SK-N-SH (cell line): ENCODE measurements around the gene UNC5B. TPM values are rescaled to one million over a fixed set of nuclear protein-coding genes. Genes with fewer than 3 reads are reported as not detected.

Experiments
- CTCF ChIA-PET: fragments of 300-600, 350-600 bp; formaldehyde crosslinking; extraction: SDS; loops from one replicate; lab custom pipeline; 2021; lab: Yijun Ruan, JAX
- POLR2A ChIA-PET: fragments of 350-600 bp; sonication (Branson Sonifier 250); formaldehyde crosslinking; extraction: SDS; loops from one replicate; lab custom pipeline; 2020; ENCODE audit warnings: antibody characterized with exemption, inconsistent platforms; lab: Yijun Ruan, JAX
- DNase-seq: peaks from one replicate; pipeline ENCODE4 v3.0.0; 2012
- H2AFZ ChIP-seq: fragments of 200-600 bp; sonication (generic); 2 replicates; pipeline ENCODE4 v1.8.1; 2016; ENCODE audit warnings: antibody characterized with exemption, mild to moderate bottlenecking, low read depth
- H3F3A ChIP-seq: fragments of 200-600 bp; sonication (generic); replicated peaks from 2 replicates; pipeline ENCODE3; 2016; ENCODE audit warnings: antibody characterized with exemption, mild to moderate bottlenecking; ENCODE audit not compliant: insufficient read depth
- H3K27ac ChIP-seq, 2 experiments: fragments of 200-500 bp in 1 of 2; fragments of 200-600 bp in 1 of 2; sonication (Bioruptor generic) in 1 of 2; sonication (generic), shearing (Covaris generic) in 1 of 2; 2 replicates each; pipeline versions ENCODE4 v1.5.1 to v1.6.1; 2014 to 2016; ENCODE audit warnings: low read depth in 2 of 2, inconsistent platforms in 1 of 2, low read length in 1 of 2, mild to moderate bottlenecking in 1 of 2, mixed read lengths in 1 of 2
- H3K27me3 ChIP-seq: fragments of 200-600 bp; sonication (generic), shearing (Covaris generic); 2 replicates; pipeline ENCODE4 v1.6.1; 2016; ENCODE audit warnings: mixed run types; ENCODE audit not compliant: insufficient read depth
- H3K36me3 ChIP-seq, 2 experiments: fragments of 200-500 bp in 1 of 2; fragments of 200-600 bp in 1 of 2; sonication (Bioruptor generic) in 1 of 2; sonication (generic) in 1 of 2; replicated peaks in 1 of 2; 2 replicates each; pipeline versions ENCODE3 to v1.5.1; 2014 to 2016; ENCODE audit warnings: low read length in 1 of 2, mild to moderate bottlenecking in 1 of 2; ENCODE audit not compliant: insufficient read depth in 2 of 2, control insufficient read depth in 1 of 2
- H3K4me1 ChIP-seq, 2 experiments: fragments of 200-500 bp in 1 of 2; fragments of 200-600 bp in 1 of 2; sonication (Bioruptor generic) in 1 of 2; sonication (generic), shearing (Covaris generic) in 1 of 2; 2 replicates each; pipeline versions ENCODE4 v1.5.1 to v1.6.1; 2014 to 2016; ENCODE audit warnings: low read depth in 1 of 2, low read length in 1 of 2, mixed run types in 1 of 2; ENCODE audit not compliant: insufficient read depth in 2 of 2, control insufficient read depth in 1 of 2
- H3K4me2 ChIP-seq: fragments of 200-600 bp; sonication (generic), shearing (Covaris generic); 2 replicates; pipeline ENCODE4 v1.6.1; 2017; ENCODE audit warnings: mixed run types
- H3K4me3 ChIP-seq, 2 experiments: fragments of 200-500 bp in 1 of 2; fragments of 200-600 bp in 1 of 2; sonication (Bioruptor generic) in 1 of 2; sonication (generic), shearing (Covaris generic) in 1 of 2; 2 replicates each; pipeline versions ENCODE4 v1.5.1 to v1.8.1; 2014 to 2016; ENCODE audit warnings: low read depth in 2 of 2, inconsistent platforms in 1 of 2, low read length in 1 of 2, mild to moderate bottlenecking in 1 of 2, mixed read lengths in 1 of 2, moderate library complexity in 1 of 2
- H3K79me2 ChIP-seq: fragments of 200-600 bp; sonication (generic); 2 replicates; pipeline ENCODE4 v1.8.1; 2017; ENCODE audit warnings: mild to moderate bottlenecking; ENCODE audit not compliant: insufficient read depth
- H3K9ac ChIP-seq: fragments of 200-600 bp; sonication (generic); 2 replicates; pipeline ENCODE4 v1.6.1; 2017; ENCODE audit warnings: mixed run types
- H3K9me2 ChIP-seq: fragments of 200-600 bp; sonication (generic); 2 replicates; pipeline ENCODE4 v1.6.1; 2017; ENCODE audit warnings: mixed run types
- H3K9me3 ChIP-seq: fragments of 200-600 bp; sonication (generic); 2 replicates; pipeline ENCODE4 v1.6.1; 2017; ENCODE audit warnings: mixed run types, mild to moderate bottlenecking, moderate library complexity
- H4K20me1 ChIP-seq: fragments of 200-600 bp; sonication (generic); 2 replicates; pipeline ENCODE4 v1.6.1; 2017; ENCODE audit warnings: mild to moderate bottlenecking, mixed run types; ENCODE audit not compliant: insufficient read depth
- EP300 ChIP-seq, 2 experiments: IDR thresholded peaks; 2 replicates each; pipeline versions ENCODE4 v1.4.0 to v1.6.1; 2012; ENCODE audit warnings: borderline replicate concordance in 1 of 2, low read depth in 1 of 2, low read length in 1 of 2
- FOXM1 ChIP-seq: IDR thresholded peaks from 2 replicates; pipeline ENCODE4 v1.4.0; 2012; ENCODE audit warnings: low read depth, mild to moderate bottlenecking
- GABPA ChIP-seq: IDR thresholded peaks from 2 replicates; pipeline ENCODE4 v1.4.0; 2012; ENCODE audit warnings: low read depth, mild to moderate bottlenecking
- JUND ChIP-seq: IDR thresholded peaks from 2 replicates; pipeline ENCODE4 v1.4.0; 2012
- MEF2A ChIP-seq: IDR thresholded peaks from 2 replicates; pipeline ENCODE4 v1.4.0; 2012; ENCODE audit warnings: low read depth, borderline replicate concordance
- NRF1 ChIP-seq: IDR thresholded peaks from 2 replicates; pipeline ENCODE4 v1.6.1; 2012; ENCODE audit warnings: low read depth, mild to moderate bottlenecking, low read length
- RAD21 ChIP-seq: IDR thresholded peaks from 2 replicates; pipeline ENCODE4 v1.6.1; 2012; ENCODE audit warnings: mild to moderate bottlenecking, low read length
- RFX5 ChIP-seq: IDR thresholded peaks from 2 replicates; pipeline ENCODE4 v1.6.1; 2012; ENCODE audit warnings: mild to moderate bottlenecking, improper control_type of control experiment, low read length
- RXRA ChIP-seq: IDR thresholded peaks from 2 replicates; pipeline ENCODE4 v1.4.0; 2012; ENCODE audit warnings: low read depth, mild to moderate bottlenecking, borderline replicate concordance
- SMC3 ChIP-seq: IDR thresholded peaks from 2 replicates; pipeline ENCODE4 v1.6.1; 2012; ENCODE audit warnings: low read depth, low read length, improper control_type of control experiment
- TEAD4 ChIP-seq: IDR thresholded peaks from 2 replicates; pipeline ENCODE4 v1.4.0; 2012; ENCODE audit warnings: mild to moderate bottlenecking, borderline replicate concordance; ENCODE audit not compliant: insufficient read depth
- YY1 ChIP-seq: IDR thresholded peaks from 2 replicates; pipeline ENCODE4 v1.4.0; 2012; ENCODE audit warnings: low read depth, mild to moderate bottlenecking
- WGBS: methylation state at CpG from one replicate; pipeline ENCODE4 v1.1.6; 2017; ENCODE audit warnings: low lambda C conversion rate; 5-methylcytosine and 5-hydroxymethylcytosine counted together
- polyA plus RNA-seq, 3 experiments: library from polyadenylated mRNA; depleted of rRNA; stranded (reverse); fragments of >200 nt; gene quantifications; 2 replicates each; pipeline ENCODE4 v1.2.3, GENCODE V29; 2012
- TF ChIP-seq, protein P1 (sequence below): IDR thresholded peaks from 2 replicates; pipeline ENCODE4 v1.4.0; 2012; ENCODE audit warnings: low read depth, borderline replicate concordance
- TF ChIP-seq, protein P2 (sequence below): IDR thresholded peaks from 2 replicates; pipeline ENCODE4 v1.4.0; 2012; ENCODE audit warnings: low read depth, borderline replicate concordance
- TF ChIP-seq, protein P3 (sequence below): fragments of 150-350 bp; IDR thresholded peaks from 2 replicates; pipeline ENCODE4 v1.6.1; 2017; ENCODE audit warnings: antibody characterized with exemption, low read length, low read depth, borderline replicate concordance

Gene UNC5B
- polyA plus RNA-seq, 1 of the 3 experiments (the other 2 are of a cell fraction): 13.8 TPM

DNA sequence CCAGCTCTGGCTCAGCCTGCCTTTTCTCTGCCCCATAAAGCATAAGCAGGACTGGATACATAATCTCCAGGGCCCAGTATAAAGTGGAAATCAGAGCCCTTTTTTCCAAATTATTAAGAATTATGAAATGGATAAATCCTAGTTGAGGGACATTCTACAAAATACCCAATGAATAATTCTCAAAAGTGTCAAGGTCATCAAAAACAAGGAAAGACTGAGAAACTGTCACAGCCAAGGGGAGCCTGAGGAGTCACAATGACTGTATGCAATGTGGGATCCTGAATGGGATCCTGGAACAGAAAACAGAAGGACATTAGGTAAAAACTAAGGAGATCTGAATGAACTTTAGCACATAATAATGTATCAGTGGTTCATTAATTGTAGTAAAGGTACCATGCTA is 4.8 kb upstream of the UNC5B start:
- no peak overlapping the region for H3K9ac ChIP-seq
- no peaks in the 10 kb centered on the region for H3F3A ChIP-seq
- H3K9me3 ChIP-seq: no peaks in the 10 kb centered on the region
- ChIA-PET CTCF (interaction anchor here (0.6 to 7.0 kb wide), 7 partner anchors 10 to 325 kb away, joined by 3 to 48 read pairs (median 4); no protein-coding TSS in a partner anchor), POLR2A (no interaction called here)
- no peaks in the 10 kb centered on the region for H3K36me3 ChIP-seq
- H3K27me3 ChIP-seq: peaks cover 7% of the 10 kb centered on the region; the same call in 1 of the 2 replicates
- no peak overlapping the region for H2AFZ ChIP-seq
- peaks cover 5% of the 10 kb centered on the region; the same call in 1 of the 2 replicates for H3K79me2 ChIP-seq
- no peak overlapping the region for H3K4me2 ChIP-seq
- peaks cover 0 to 47% of the 10 kb centered on the region in 2 experiments; a peak in 2 of 4 replicates for H3K4me1 ChIP-seq
- no peak overlapping the region for H3K27ac ChIP-seq
- H4K20me1 ChIP-seq: no peaks in the 10 kb centered on the region
- H3K4me3 ChIP-seq: no peak overlapping the region
- H3K9me2 ChIP-seq: no peaks in the 10 kb centered on the region
- TF ChIP-seq JUND (no peak), NRF1 (no peak), MEF2A (no peak), YY1 (no peak), GABPA (no peak)
- no peak for DNase-seq

DNA sequence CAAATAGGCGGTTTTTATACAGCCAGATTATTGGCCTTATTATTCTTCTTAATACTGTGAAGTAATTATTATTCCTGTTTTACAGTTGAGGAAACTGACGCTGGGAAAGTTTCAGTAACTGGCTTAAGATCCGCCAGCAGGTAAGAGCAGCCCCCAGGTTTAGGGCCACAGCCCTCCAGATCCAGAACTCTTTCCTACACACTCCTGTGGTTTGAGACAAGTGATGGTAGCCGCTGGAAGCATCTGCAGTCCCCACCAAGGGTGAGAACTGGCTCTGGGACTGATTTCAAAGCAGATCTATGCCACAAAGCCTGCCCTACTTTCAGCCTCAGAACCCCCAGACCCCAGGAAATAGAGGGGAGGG is 3.0 kb upstream of the UNC5B start:
- H4K20me1 ChIP-seq: peaks cover 14% of the 10 kb centered on the region
- H3K9me3 ChIP-seq: no peaks in the 10 kb centered on the region
- no peak overlapping the region for H3K9ac ChIP-seq
- DNase-seq: no peak
- peaks cover 22% of the 10 kb centered on the region for H3K79me2 ChIP-seq
- H3F3A ChIP-seq: no peaks in the 10 kb centered on the region
- TF ChIP-seq RFX5 (0 out of 2 replicates have a peak, but pooled peaks have one; percentile 31), FOXM1 (no peak)
- ChIA-PET CTCF (interaction anchor here (0.6 to 3.3 kb wide), 42 partner anchors 8 to 309 kb away, joined by 3 to 62 read pairs (median 4); no protein-coding TSS in a partner anchor), POLR2A (no interaction called here)
- H3K4me1 ChIP-seq: peaks cover 0 to 41% of the 10 kb centered on the region in 2 experiments; a peak in 1 of 4 replicates
- H3K27ac ChIP-seq: no peak overlapping the region
- no peaks in the 10 kb centered on the region for H3K9me2 ChIP-seq
- no peak overlapping the region for H2AFZ ChIP-seq
- WGBS: 46% methylated on average over 4 of the region's 4 CpGs
- H3K36me3 ChIP-seq: no peaks in the 10 kb centered on the region
- peaks cover 7% of the 10 kb centered on the region; the same call in 1 of the 2 replicates for H3K27me3 ChIP-seq
- no peak overlapping the region; a peak in 1 of 4 replicates for H3K4me3 ChIP-seq
- no peak overlapping the region for H3K4me2 ChIP-seq

DNA sequence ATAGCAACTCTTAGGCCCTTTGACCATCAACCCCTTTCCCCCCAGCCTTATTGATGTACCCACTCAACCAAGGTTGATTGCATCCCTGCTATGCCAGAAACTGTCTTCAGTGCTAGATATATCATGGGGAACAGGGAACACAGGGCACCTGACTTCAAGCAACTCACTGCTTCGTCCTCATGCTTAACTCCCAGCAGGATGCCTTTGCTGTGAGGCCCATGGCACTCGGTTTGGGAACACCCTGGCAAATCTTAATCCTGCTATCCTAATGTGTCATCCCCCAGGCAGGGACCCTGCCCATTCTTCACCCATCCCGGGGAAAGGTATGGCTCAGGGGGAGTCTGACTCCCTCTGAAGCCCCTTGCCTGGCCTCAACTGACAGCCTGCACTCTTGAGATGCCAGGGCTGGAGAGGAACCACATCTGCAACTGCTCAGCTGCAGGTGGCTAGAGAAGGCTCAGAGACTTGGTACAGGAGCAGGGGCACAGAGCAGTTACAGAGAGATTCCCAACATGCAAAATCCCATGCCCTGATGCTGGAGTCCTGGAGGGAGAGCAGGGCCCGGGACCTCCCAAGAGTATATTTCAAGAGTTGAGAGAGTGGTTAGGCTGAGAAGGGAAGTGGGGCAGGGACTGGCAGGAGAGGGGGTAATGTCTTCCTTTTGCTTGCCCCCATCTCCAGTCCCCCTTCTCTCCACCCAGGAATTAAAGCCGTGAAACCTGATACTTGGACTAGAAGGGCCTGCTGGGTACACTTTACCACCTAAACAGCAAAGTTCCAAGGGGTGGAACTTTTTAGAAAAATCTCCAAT is 2.4 kb upstream of the UNC5B start:
- ChIA-PET CTCF (interaction anchor here (0.6 to 10.6 kb wide), 37 partner anchors 13 to 310 kb away, joined by 3 to 107 read pairs (median 6); no protein-coding TSS in a partner anchor), POLR2A (interaction anchor here (1.0 kb wide), 1 partner anchor 14 kb away, joined by 3 read pairs; no protein-coding TSS in a partner anchor)
- no peak for DNase-seq
- Histone ChIP-seq H3K4me3 (no peak overlapping the region), H4K20me1 (peaks cover 20% of the 10 kb centered on the region), H3K79me2 (peaks cover 28% of the 10 kb centered on the region), H3F3A (no peaks in the 10 kb centered on the region), H3K9me3 (no peaks in the 10 kb centered on the region), H3K4me1 (peaks cover 3 to 44% of the 10 kb centered on the region in 2 experiments; a peak in 2 of 4 replicates), H3K27me3 (peaks cover 7% of the 10 kb centered on the region; the same call in 1 of the 2 replicates), H3K4me2 (no peak overlapping the region), H3K9ac (no peak overlapping the region), H3K36me3 (no peaks in the 10 kb centered on the region), H2AFZ (no peak overlapping the region), H3K9me2 (no peaks in the 10 kb centered on the region), H3K27ac (no peak overlapping the region)
- 34% methylated on average over 5 of the region's 5 CpGs for WGBS
- no peak for TF ChIP-seq SMC3
- TF ChIP-seq, protein P1, sequence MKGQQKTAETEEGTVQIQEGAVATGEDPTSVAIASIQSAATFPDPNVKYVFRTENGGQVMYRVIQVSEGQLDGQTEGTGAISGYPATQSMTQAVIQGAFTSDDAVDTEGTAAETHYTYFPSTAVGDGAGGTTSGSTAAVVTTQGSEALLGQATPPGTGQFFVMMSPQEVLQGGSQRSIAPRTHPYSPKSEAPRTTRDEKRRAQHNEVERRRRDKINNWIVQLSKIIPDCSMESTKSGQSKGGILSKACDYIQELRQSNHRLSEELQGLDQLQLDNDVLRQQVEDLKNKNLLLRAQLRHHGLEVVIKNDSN: no peak
- TF ChIP-seq, protein P2, sequence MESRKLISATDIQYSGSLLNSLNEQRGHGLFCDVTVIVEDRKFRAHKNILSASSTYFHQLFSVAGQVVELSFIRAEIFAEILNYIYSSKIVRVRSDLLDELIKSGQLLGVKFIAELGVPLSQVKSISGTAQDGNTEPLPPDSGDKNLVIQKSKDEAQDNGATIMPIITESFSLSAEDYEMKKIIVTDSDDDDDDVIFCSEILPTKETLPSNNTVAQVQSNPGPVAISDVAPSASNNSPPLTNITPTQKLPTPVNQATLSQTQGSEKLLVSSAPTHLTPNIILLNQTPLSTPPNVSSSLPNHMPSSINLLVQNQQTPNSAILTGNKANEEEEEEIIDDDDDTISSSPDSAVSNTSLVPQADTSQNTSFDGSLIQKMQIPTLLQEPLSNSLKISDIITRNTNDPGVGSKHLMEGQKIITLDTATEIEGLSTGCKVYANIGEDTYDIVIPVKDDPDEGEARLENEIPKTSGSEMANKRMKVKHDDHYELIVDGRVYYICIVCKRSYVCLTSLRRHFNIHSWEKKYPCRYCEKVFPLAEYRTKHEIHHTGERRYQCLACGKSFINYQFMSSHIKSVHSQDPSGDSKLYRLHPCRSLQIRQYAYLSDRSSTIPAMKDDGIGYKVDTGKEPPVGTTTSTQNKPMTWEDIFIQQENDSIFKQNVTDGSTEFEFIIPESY: no peak
- no peak for TF ChIP-seq RXRA
- TF ChIP-seq JUND: no peak
- TF ChIP-seq, protein P3, sequence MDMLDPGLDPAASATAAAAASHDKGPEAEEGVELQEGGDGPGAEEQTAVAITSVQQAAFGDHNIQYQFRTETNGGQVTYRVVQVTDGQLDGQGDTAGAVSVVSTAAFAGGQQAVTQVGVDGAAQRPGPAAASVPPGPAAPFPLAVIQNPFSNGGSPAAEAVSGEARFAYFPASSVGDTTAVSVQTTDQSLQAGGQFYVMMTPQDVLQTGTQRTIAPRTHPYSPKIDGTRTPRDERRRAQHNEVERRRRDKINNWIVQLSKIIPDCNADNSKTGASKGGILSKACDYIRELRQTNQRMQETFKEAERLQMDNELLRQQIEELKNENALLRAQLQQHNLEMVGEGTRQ: no peak
- no peak for TF ChIP-seq EP300 (IDR thresholded peaks at IDR 0.05; ENCODE audit: borderline replicate concordance in 1 of 2, low read depth in 1 of 2, low read length in 1 of 2)
- TF ChIP-seq RAD21: no peak
- no peak for TF ChIP-seq TEAD4
- no peak for TF ChIP-seq FOXM1
